Anterior cingulate cortex (tissue), 58 donors: ENCODE measurements around the gene CCDC157.

ENCODE experiments used
- DNase-seq, 58 donors: peaks; one replicate each; lab custom pipeline; 2025; lab: John Stamatoyannopoulos, UW

Gene CCDC157

GRCh38 chr22:30405731-30406130, 48.9 kb downstream of the CCDC157 start:
- DNase-seq: no peak

- DNase-seq: no peak
Measured at GRCh38 chr22:30406400-30406799, 49.6 kb downstream of the CCDC157 start.

GRCh38 chr22:30408388-30409102, 51.7 kb downstream of the CCDC157 start:
- DNase-seq: no peak

GRCh38 chr22:30411780-30412179, 55.0 kb downstream of the CCDC157 start:
- no peak for DNase-seq

GRCh38 chr22:30413001-30413400, 56.2 kb downstream of the CCDC157 start:
- no peak for DNase-seq

- DNase-seq: peak in 14 of 58 donors; percentile 12 to 72 (median 32)
Measured at GRCh38 chr22:30413745-30414524, 57.1 kb downstream of the CCDC157 start.

GRCh38 chr22:30414525-30415047, 57.8 kb downstream of the CCDC157 start:
- no peak for DNase-seq

GRCh38 chr22:30416403-30416802, 59.6 kb downstream of the CCDC157 start:
- no peak for DNase-seq

- DNase-seq: no peak
Measured at GRCh38 chr22:30416837-30417236, 60.0 kb downstream of the CCDC157 start.

- DNase-seq: peak in 6 of 58 donors; percentile 5 to 57 (median 28)
Measured at GRCh38 chr22:30420347-30421125, 63.7 kb downstream of the CCDC157 start.

GRCh38 chr22:30421695-30422480, 65.1 kb downstream of the CCDC157 start:
- no peak for DNase-seq

GRCh38 chr22:30422481-30423300, 65.9 kb downstream of the CCDC157 start:
- DNase-seq: peak in 53 of 58 donors; percentile 34 to 90 (median 66)

- peak in 16 of 58 donors; percentile 55 to 82 (median 70) for DNase-seq
Measured at GRCh38 chr22:30423301-30423958, 66.6 kb downstream of the CCDC157 start.

GRCh38 chr22:30423959-30424533, 67.2 kb downstream of the CCDC157 start:
- DNase-seq: peak; percentile 88 to 100 (median 99)

GRCh38 chr22:30424534-30425326, 67.9 kb downstream of the CCDC157 start:
- peak in 14 of 58 donors; percentile 15 to 69 (median 40) for DNase-seq

- DNase-seq: no peak
Measured at GRCh38 chr22:30425327-30425615, 68.5 kb downstream of the CCDC157 start.

- DNase-seq: peak in 47 of 58 donors; percentile 10 to 65 (median 33)
Measured at GRCh38 chr22:30425616-30426387, 69.0 kb downstream of the CCDC157 start, which contains the start of gene MTFP1. MTFP1 (plus strand) TSS chr22:30425768; CDS start chr22:30425880, 112 bp downstream.
